ENCODE measurements around the gene MAD1L1. TPM values are rescaled to one million over a fixed set of nuclear protein-coding genes. Genes with fewer than 3 reads are reported as not detected.

MAD1L1 gene
- total RNA-seq, 1 experiment from 2014 or later: 50.8 TPM

GRCh38 chr7:2159176-2159520, 73.6 kb downstream of the MAD1L1 start:
- no peaks in the 10 kb centered on the region for H3F3A ChIP-seq (ENCODE audit: insufficient read depth, low read depth)
- ChIA-PET CTCF (no interaction called here), POLR2A (ENCODE audit: unreplicated experiment) (no interaction called here)
- no peaks in the 10 kb centered on the region for H3K9me3 ChIP-seq (ENCODE audit: insufficient read depth, low read depth)
- no peaks in the 10 kb centered on the region for H3K36me3 ChIP-seq (ENCODE audit: low read depth)
- TF ChIP-seq EZH2 (IDR thresholded peaks at IDR 0.05; ENCODE audit: low read depth): no peak
- TF ChIP-seq CTCF (conservative IDR thresholded peaks at IDR 0.05): no peak
- no peaks in the 10 kb centered on the region for H3K4me1 ChIP-seq (replicated peaks; ENCODE audit: insufficient read depth)
- intact Hi-C loops (cut with micrococcal nuclease; ENCODE audit: unreplicated experiment): no loop called here
- no TSS peak for BruUV-seq (replicated peaks)
- H3K79me2 ChIP-seq (ENCODE audit: low read depth): no peaks in the 10 kb centered on the region
- H3K27me3 ChIP-seq (ENCODE audit: insufficient read depth, low read depth): no peaks in the 10 kb centered on the region
- no peak for DNase-seq
- no peak overlapping the region for H3K4me3 ChIP-seq
- no peak overlapping the region for H3K4me2 ChIP-seq
- H4K20me1 ChIP-seq (ENCODE audit: insufficient read depth): no peaks in the 10 kb centered on the region
- H3K27ac ChIP-seq: no peak overlapping the region
- no peak overlapping the region for H2AFZ ChIP-seq
- no peaks in the 10 kb centered on the region for H3K9me2 ChIP-seq (ENCODE audit: insufficient read depth)

- Histone ChIP-seq H3K79me2 (ENCODE audit: low read depth) (no peaks in the 10 kb centered on the region), H4K20me1 (ENCODE audit: insufficient read depth) (no peaks in the 10 kb centered on the region), H3K4me3 (no peak overlapping the region), H3K4me1 (replicated peaks; ENCODE audit: insufficient read depth) (no peaks in the 10 kb centered on the region), H2AFZ (no peak overlapping the region), H3K27ac (no peak overlapping the region), H3K9me2 (ENCODE audit: insufficient read depth) (no peaks in the 10 kb centered on the region), H3F3A (ENCODE audit: insufficient read depth, low read depth) (no peaks in the 10 kb centered on the region), H3K9me3 (ENCODE audit: insufficient read depth, low read depth) (no peaks in the 10 kb centered on the region), H3K27me3 (ENCODE audit: insufficient read depth, low read depth) (no peaks in the 10 kb centered on the region), H3K4me2 (no peak overlapping the region), H3K36me3 (ENCODE audit: low read depth) (no peaks in the 10 kb centered on the region)
- CTCF ChIA-PET: no interaction called here
- BruUV-seq (replicated peaks): no TSS peak
- no peak for DNase-seq
- intact Hi-C loops (cut with micrococcal nuclease; ENCODE audit: unreplicated experiment): no loop called here
- TF ChIP-seq CTCF (conservative IDR thresholded peaks at IDR 0.05) (no peak), EZH2 (IDR thresholded peaks at IDR 0.05; ENCODE audit: low read depth) (no peak)
- POLR2A ChIA-PET (ENCODE audit: unreplicated experiment): no interaction called here
Measured at GRCh38 chr7:2158331-2159175, 74.2 kb downstream of the MAD1L1 start.

- Histone ChIP-seq H3K4me1 (replicated peaks; ENCODE audit: insufficient read depth) (no peaks in the 10 kb centered on the region), H3K27me3 (ENCODE audit: insufficient read depth, low read depth) (no peaks in the 10 kb centered on the region), H4K20me1 (ENCODE audit: insufficient read depth) (peaks cover 4% of the 10 kb centered on the region; the same call in 1 of the 2 replicates), H3K79me2 (ENCODE audit: low read depth) (no peaks in the 10 kb centered on the region), H3K9me2 (ENCODE audit: insufficient read depth) (no peaks in the 10 kb centered on the region), H3F3A (ENCODE audit: insufficient read depth, low read depth) (no peaks in the 10 kb centered on the region), H3K27ac (no peak overlapping the region), H3K36me3 (ENCODE audit: low read depth) (no peaks in the 10 kb centered on the region), H3K4me2 (no peak overlapping the region), H3K9me3 (ENCODE audit: insufficient read depth, low read depth) (no peaks in the 10 kb centered on the region), H3K4me3 (no peak overlapping the region), H2AFZ (no peak overlapping the region)
- intact Hi-C loops (cut with micrococcal nuclease; ENCODE audit: unreplicated experiment): no loop called here
- ChIA-PET POLR2A (ENCODE audit: unreplicated experiment) (interaction anchor here (0.6 kb wide), 1 partner anchor 109 kb away, joined by 4 read pairs; no protein-coding TSS in a partner anchor), CTCF (no interaction called here)
- no peak for DNase-seq
- TF ChIP-seq CTCF (conservative IDR thresholded peaks at IDR 0.05) (no peak), EZH2 (IDR thresholded peaks at IDR 0.05; ENCODE audit: low read depth) (no peak)
- BruUV-seq (replicated peaks): no TSS peak
Measured at GRCh38 chr7:2157473-2158279, 75.1 kb downstream of the MAD1L1 start.

All from PC-9 (cell line).